Lower leg skin (tissue), 3 donors: ENCODE results near the gene FOXP1.

Source experiments
- POLR2A ChIP-seq, 2 donors: fragments of 450-650 bp; IDR thresholded peaks; one replicate each; pipeline ENCODE4 v1.6.1; 2016 to 2017; ENCODE audit warnings: antibody characterized with exemption in 2 of 2, mild to moderate bottlenecking in 1 of 2, moderate library complexity in 1 of 2
- TF ChIP-seq, protein P1 (sequence below), 3 donors: fragments of 450-650 bp; IDR thresholded peaks; one replicate each; pipeline ENCODE4 v1.5.1; 2016; ENCODE audit warnings: antibody characterized with exemption in 3 of 3, mild to moderate bottlenecking in 3 of 3, moderate library complexity in 2 of 3

DNA sequence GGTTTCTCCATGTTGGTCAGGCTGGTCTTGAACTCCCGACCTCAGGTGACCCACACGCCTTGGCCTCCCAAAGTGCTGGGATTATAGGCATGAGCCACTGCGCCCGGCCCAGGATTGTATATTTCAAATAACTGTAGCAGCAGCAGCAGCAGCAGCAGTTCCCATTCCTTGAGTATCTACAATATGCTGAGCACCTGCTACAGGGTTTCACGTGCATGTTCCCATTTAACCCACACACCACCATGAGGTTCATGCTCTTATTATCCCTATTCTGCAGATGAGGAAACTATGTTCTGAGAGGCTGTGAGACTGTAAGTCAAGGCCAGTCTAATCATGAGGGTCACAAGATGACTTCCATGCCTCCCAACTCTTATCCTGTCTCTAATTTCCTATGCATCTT is 30.9 kb upstream of the FOXP1 start:
- TF ChIP-seq, protein P1, sequence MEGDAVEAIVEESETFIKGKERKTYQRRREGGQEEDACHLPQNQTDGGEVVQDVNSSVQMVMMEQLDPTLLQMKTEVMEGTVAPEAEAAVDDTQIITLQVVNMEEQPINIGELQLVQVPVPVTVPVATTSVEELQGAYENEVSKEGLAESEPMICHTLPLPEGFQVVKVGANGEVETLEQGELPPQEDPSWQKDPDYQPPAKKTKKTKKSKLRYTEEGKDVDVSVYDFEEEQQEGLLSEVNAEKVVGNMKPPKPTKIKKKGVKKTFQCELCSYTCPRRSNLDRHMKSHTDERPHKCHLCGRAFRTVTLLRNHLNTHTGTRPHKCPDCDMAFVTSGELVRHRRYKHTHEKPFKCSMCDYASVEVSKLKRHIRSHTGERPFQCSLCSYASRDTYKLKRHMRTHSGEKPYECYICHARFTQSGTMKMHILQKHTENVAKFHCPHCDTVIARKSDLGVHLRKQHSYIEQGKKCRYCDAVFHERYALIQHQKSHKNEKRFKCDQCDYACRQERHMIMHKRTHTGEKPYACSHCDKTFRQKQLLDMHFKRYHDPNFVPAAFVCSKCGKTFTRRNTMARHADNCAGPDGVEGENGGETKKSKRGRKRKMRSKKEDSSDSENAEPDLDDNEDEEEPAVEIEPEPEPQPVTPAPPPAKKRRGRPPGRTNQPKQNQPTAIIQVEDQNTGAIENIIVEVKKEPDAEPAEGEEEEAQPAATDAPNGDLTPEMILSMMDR (IDR thresholded peaks at IDR 0.05): no peak
- no peak for TF ChIP-seq POLR2A (IDR thresholded peaks at IDR 0.05)
